ENCODE data around the gene CEP131.

CEP131 gene

DNA sequence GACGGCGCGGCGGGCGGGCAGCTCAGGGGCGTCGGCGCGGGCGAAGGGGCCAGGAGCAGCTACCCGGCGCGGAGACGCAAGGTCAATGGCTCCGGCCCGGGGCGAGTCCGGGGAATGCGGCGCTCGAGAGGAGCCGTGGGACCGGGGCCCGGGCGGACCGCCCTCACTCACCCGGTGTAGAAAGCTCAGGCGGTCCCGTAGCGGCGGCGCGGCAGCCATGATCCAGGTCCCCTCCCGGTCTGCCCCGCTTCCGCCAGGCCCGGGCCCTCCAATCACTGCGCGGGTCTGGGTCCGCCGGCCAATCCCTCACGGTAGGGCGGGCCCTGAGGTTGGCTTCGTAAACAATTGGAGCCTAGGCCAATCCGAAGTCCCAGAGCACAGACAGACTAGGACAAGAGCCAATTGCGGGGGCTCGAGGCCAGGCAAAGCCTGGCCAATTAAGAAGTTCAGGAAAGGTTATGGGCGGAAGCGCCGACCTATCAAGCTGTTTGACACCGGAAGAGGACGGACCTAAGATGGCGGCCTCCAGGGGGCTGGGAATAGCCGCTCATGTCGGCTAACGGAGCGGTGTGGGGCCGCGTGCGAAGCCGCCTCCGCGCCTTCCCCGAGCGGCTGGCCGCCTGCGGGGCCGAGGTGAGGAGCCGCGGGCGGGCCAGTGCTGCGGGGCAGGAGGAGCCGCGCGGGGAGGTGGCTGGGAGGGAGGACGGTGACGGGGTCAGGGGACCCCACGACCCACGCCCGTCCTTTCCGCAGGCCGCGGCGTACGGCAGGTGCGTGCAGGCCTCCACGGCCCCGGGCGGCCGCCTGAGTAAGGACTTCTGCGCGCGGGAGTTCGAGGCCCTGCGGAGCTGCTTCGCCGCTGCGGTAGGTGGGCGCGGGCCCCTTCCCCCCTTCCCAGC is 16.3 kb upstream of the CEP131 start, which contains the start of the genes NDUFAF8 and TEPSIN (continued):
- TF ChIP-seq ZNF777 (tag by site-specific recombination; IDR thresholded peaks at IDR 0.05; ENCODE audit: borderline replicate concordance) (no peak), ZBTB48 (tag by site-specific recombination; IDR thresholded peaks at IDR 0.05) (peak; percentile 36; the same call in 1 of the 2 replicates), ZFP41 (tag by site-specific recombination; IDR thresholded peaks at IDR 0.05; ENCODE audit: borderline replicate concordance) (no peak), WT1 (tag by site-specific recombination; IDR thresholded peaks at IDR 0.05) (no peak; the same call in 1 of the 2 replicates), ZNF10 (tag by site-specific recombination; IDR thresholded peaks at IDR 0.05) (0 out of 2 replicates have a peak, but pooled peaks have one; percentile 22), ZNF366 (tag by site-specific recombination; conservative IDR thresholded peaks at IDR 0.05) (no peak), ZNF610 (tag by site-specific recombination; IDR thresholded peaks at IDR 0.05; ENCODE audit: borderline replicate concordance) (no peak), GLIS1 (tag by site-specific recombination; IDR thresholded peaks at IDR 0.05) (peak; percentile 5; the same call in 1 of the 2 replicates), KLF8 (tag by site-specific recombination; IDR thresholded peaks at IDR 0.05) (no peak), IKZF3 (tag by site-specific recombination; IDR thresholded peaks at IDR 0.05) (no peak), ZNF223 (tag by site-specific recombination; IDR thresholded peaks at IDR 0.05) (no peak), ZNF701 (tag by site-specific recombination; IDR thresholded peaks at IDR 0.05) (no peak), ZNF830 (tag by site-specific recombination; IDR thresholded peaks at IDR 0.05; ENCODE audit: low read depth) (no peak), ZNF624 (tag by site-specific recombination; IDR thresholded peaks at IDR 0.05) (no peak), ZNF24 (tag by site-specific recombination; IDR thresholded peaks at IDR 0.05) (no peak), BCL11B (tag by site-specific recombination; IDR thresholded peaks at IDR 0.05; ENCODE audit: low read depth) (peak; percentile 74; the same call in 1 of the 2 replicates), ZEB2 (tag by site-specific recombination; IDR thresholded peaks at IDR 0.05) (peak; percentile 66), ZNF341 (tag by site-specific recombination; IDR thresholded peaks at IDR 0.05; ENCODE audit: low read depth) (no peak), KLF10 (tag by site-specific recombination; IDR thresholded peaks at IDR 0.05) (peak; percentile 22; the same call in 1 of the 2 replicates), ZNF621 (tag by site-specific recombination; IDR thresholded peaks at IDR 0.05) (no peak), OSR2 (tag by site-specific recombination; IDR thresholded peaks at IDR 0.05) (no peak), ZNF394 (tag by site-specific recombination; IDR thresholded peaks at IDR 0.05; ENCODE audit: borderline replicate concordance) (no peak), SP7 (tag by site-specific recombination; IDR thresholded peaks at IDR 0.05) (no peak), ZNF677 (tag by site-specific recombination; IDR thresholded peaks at IDR 0.05) (no peak), SCRT1 (tag by site-specific recombination; IDR thresholded peaks at IDR 0.05; ENCODE audit: borderline replicate concordance) (no peak), MZF1 (tag by site-specific recombination; IDR thresholded peaks at IDR 0.05; ENCODE audit: borderline replicate concordance) (no peak)
- TF ChIP-seq, protein P1, sequence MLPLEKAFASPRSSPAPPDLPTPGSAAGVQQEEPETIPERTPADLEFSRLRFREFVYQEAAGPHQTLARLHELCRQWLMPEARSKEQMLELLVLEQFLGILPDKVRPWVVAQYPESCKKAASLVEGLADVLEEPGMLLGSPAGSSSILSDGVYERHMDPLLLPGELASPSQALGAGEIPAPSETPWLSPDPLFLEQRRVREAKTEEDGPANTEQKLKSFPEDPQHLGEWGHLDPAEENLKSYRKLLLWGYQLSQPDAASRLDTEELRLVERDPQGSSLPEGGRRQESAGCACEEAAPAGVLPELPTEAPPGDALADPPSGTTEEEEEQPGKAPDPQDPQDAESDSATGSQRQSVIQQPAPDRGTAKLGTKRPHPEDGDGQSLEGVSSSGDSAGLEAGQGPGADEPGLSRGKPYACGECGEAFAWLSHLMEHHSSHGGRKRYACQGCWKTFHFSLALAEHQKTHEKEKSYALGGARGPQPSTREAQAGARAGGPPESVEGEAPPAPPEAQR (tag by site-specific recombination; IDR thresholded peaks at IDR 0.05): no peak
- TF ChIP-seq, protein P2, sequence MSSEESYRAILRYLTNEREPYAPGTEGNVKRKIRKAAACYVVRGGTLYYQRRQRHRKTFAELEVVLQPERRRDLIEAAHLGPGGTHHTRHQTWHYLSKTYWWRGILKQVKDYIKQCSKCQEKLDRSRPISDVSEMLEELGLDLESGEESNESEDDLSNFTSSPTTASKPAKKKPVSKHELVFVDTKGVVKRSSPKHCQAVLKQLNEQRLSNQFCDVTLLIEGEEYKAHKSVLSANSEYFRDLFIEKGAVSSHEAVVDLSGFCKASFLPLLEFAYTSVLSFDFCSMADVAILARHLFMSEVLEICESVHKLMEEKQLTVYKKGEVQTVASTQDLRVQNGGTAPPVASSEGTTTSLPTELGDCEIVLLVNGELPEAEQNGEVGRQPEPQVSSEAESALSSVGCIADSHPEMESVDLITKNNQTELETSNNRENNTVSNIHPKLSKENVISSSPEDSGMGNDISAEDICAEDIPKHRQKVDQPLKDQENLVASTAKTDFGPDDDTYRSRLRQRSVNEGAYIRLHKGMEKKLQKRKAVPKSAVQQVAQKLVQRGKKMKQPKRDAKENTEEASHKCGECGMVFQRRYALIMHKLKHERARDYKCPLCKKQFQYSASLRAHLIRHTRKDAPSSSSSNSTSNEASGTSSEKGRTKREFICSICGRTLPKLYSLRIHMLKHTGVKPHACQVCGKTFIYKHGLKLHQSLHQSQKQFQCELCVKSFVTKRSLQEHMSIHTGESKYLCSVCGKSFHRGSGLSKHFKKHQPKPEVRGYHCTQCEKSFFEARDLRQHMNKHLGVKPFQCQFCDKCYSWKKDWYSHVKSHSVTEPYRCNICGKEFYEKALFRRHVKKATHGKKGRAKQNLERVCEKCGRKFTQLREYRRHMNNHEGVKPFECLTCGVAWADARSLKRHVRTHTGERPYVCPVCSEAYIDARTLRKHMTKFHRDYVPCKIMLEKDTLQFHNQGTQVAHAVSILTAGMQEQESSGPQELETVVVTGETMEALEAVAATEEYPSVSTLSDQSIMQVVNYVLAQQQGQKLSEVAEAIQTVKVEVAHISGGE (tag by site-specific recombination; conservative IDR thresholded peaks at IDR 0.05; ENCODE audit: low read depth): no peak; the same call in none of the 2 replicates
- TF ChIP-seq, protein P3, sequence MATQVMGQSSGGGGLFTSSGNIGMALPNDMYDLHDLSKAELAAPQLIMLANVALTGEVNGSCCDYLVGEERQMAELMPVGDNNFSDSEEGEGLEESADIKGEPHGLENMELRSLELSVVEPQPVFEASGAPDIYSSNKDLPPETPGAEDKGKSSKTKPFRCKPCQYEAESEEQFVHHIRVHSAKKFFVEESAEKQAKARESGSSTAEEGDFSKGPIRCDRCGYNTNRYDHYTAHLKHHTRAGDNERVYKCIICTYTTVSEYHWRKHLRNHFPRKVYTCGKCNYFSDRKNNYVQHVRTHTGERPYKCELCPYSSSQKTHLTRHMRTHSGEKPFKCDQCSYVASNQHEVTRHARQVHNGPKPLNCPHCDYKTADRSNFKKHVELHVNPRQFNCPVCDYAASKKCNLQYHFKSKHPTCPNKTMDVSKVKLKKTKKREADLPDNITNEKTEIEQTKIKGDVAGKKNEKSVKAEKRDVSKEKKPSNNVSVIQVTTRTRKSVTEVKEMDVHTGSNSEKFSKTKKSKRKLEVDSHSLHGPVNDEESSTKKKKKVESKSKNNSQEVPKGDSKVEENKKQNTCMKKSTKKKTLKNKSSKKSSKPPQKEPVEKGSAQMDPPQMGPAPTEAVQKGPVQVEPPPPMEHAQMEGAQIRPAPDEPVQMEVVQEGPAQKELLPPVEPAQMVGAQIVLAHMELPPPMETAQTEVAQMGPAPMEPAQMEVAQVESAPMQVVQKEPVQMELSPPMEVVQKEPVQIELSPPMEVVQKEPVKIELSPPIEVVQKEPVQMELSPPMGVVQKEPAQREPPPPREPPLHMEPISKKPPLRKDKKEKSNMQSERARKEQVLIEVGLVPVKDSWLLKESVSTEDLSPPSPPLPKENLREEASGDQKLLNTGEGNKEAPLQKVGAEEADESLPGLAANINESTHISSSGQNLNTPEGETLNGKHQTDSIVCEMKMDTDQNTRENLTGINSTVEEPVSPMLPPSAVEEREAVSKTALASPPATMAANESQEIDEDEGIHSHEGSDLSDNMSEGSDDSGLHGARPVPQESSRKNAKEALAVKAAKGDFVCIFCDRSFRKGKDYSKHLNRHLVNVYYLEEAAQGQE (tag by site-specific recombination; IDR thresholded peaks at IDR 0.05): no peak
- TF ChIP-seq, protein P4, sequence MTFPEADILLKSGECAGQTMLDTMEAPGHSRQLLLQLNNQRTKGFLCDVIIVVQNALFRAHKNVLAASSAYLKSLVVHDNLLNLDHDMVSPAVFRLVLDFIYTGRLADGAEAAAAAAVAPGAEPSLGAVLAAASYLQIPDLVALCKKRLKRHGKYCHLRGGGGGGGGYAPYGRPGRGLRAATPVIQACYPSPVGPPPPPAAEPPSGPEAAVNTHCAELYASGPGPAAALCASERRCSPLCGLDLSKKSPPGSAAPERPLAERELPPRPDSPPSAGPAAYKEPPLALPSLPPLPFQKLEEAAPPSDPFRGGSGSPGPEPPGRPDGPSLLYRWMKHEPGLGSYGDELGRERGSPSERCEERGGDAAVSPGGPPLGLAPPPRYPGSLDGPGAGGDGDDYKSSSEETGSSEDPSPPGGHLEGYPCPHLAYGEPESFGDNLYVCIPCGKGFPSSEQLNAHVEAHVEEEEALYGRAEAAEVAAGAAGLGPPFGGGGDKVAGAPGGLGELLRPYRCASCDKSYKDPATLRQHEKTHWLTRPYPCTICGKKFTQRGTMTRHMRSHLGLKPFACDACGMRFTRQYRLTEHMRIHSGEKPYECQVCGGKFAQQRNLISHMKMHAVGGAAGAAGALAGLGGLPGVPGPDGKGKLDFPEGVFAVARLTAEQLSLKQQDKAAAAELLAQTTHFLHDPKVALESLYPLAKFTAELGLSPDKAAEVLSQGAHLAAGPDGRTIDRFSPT (tag by site-specific recombination; IDR thresholded peaks at IDR 0.05): no peak
